Endothelial cell of umbilical vein (primary cell): ENCODE data around the gene PPP4C. TPM values are rescaled to one million over a fixed set of nuclear protein-coding genes. Genes with fewer than 3 reads are reported as not detected.

Source experiments
- BruUV-seq: library from RNA; stranded (reverse); fragments of 400-500 nt; replicated peaks from 2 replicates; lab custom pipeline; 2021; lab: Mats Ljungman, UMichigan
- CTCF ChIA-PET: fragments of 300-600, 350-600 bp; sonication (Branson Sonifier 250); formaldehyde crosslinking; loops from one replicate; lab custom pipeline; 2021; ENCODE audit warnings: antibody characterized with exemption, inconsistent platforms; lab: Charles Lee
- POLR2A ChIA-PET: fragments of 300-600, 350-600 bp; sonication (Branson Sonifier 250); formaldehyde crosslinking; loops from one replicate; lab custom pipeline; 2021; ENCODE audit warnings: antibody characterized with exemption, inconsistent platforms; lab: Charles Lee
- DNase-seq: peaks from one replicate; pipeline ENCODE4 v3.0.0-alpha.2; 2011; ENCODE audit warnings: low read depth, low spot score
- FAIRE-seq: peaks from 2 replicates; lab custom pipeline; 2011; peaks lifted over from hg19 to GRCh38; lab: Jason Lieb, UNC
- H2AFZ ChIP-seq: 2 replicates; pipeline ENCODE4 v1.6.0; 2012; ENCODE audit warnings: low read depth, low read length, control low read depth, inconsistent platforms
- H3K27ac ChIP-seq: 2 replicates; pipeline ENCODE4 v1.5.1; 2011; ENCODE audit warnings: low read depth, mild to moderate bottlenecking, control low read depth, low read length, moderate library complexity; ENCODE audit not compliant: insufficient read depth
- H3K27me3 ChIP-seq, 2 experiments: 2 replicates each; pipeline versions ENCODE4 v1.6.0 to v1.6.1; 2011; ENCODE audit warnings: low read length in 2 of 2, mixed read lengths in 1 of 2; ENCODE audit not compliant: control insufficient read depth in 2 of 2, insufficient read depth in 2 of 2
- H3K36me3 ChIP-seq, 2 experiments: 2 replicates in 1 of 2; 3 replicates in 1 of 2; pipeline ENCODE4 v1.5.1; 2011; ENCODE audit warnings: low read length in 2 of 2, mild to moderate bottlenecking in 1 of 2, moderate library complexity in 1 of 2; ENCODE audit not compliant: control insufficient read depth in 2 of 2, insufficient read depth in 2 of 2; ENCODE audit errors: extremely low read depth in 1 of 2
- H3K4me1 ChIP-seq: 3 replicates; pipeline ENCODE4 v1.5.1; 2011; ENCODE audit warnings: mild to moderate bottlenecking, low read length; ENCODE audit not compliant: control insufficient read depth, insufficient read depth; ENCODE audit errors: extremely low read depth
- H3K4me2 ChIP-seq: 2 replicates; pipeline ENCODE4 v1.6.1; 2011; ENCODE audit warnings: low read length, control low read depth, mixed read lengths; ENCODE audit not compliant: insufficient read depth
- H3K4me3 ChIP-seq, 3 experiments: fragments of 200-600 bp in 1 of 3; sonication (generic), shearing (Covaris generic) in 1 of 3; replicated peaks in 1 of 3; 2 replicates each; pipeline ENCODE4 v1.5.1; 2011 to 2016; ENCODE audit warnings: control low read depth in 3 of 3, low read length in 3 of 3, mild to moderate bottlenecking in 2 of 3, inconsistent platforms in 1 of 3, low read depth in 1 of 3, moderate library complexity in 1 of 3; ENCODE audit not compliant: insufficient read depth in 1 of 3
- H3K79me2 ChIP-seq: 2 replicates; pipeline ENCODE4 v1.6.0; 2012; ENCODE audit warnings: low read length, inconsistent platforms; ENCODE audit not compliant: control insufficient read depth, insufficient read depth
- H3K9ac ChIP-seq: replicated peaks from 2 replicates; pipeline ENCODE3; 2011; ENCODE audit warnings: low read length, control low read depth; ENCODE audit not compliant: insufficient read depth; ENCODE audit errors: extremely low read depth
- H3K9me1 ChIP-seq: replicated peaks from 3 replicates; pipeline ENCODE4 v1.6.0; 2011; ENCODE audit warnings: mild to moderate bottlenecking, low read length; ENCODE audit not compliant: control insufficient read depth, insufficient read depth; ENCODE audit errors: extremely low read depth
- H3K9me3 ChIP-seq: replicated peaks from 2 replicates; pipeline ENCODE4 v1.5.1; 2012; ENCODE audit warnings: low read length, inconsistent platforms; ENCODE audit not compliant: control insufficient read depth, insufficient read depth
- H4K20me1 ChIP-seq: replicated peaks from 2 replicates; pipeline ENCODE3; 2011; ENCODE audit warnings: mild to moderate bottlenecking, low read length; ENCODE audit not compliant: control insufficient read depth, insufficient read depth; ENCODE audit errors: extremely low read depth
- FOS ChIP-seq: IDR thresholded peaks from 2 replicates; pipeline ENCODE4 v1.6.1; 2011; ENCODE audit warnings: mild to moderate bottlenecking, low read length, moderate library complexity, borderline replicate concordance; ENCODE audit not compliant: insufficient read depth
- POLR2A ChIP-seq: IDR thresholded peaks from 2 replicates; pipeline ENCODE4 v1.6.1; 2012; ENCODE audit warnings: low read depth, mild to moderate bottlenecking, control low read depth, low read length
- POLR2AphosphoS5 ChIP-seq: IDR thresholded peaks from 2 replicates; pipeline ENCODE4 v1.6.1; 2012; ENCODE audit warnings: low read depth, mild to moderate bottlenecking, control low read depth, low read length, moderate library complexity; ENCODE audit not compliant: insufficient read depth
- dilution Hi-C: fragments of 300-500 bp; cut with MboI; formaldehyde crosslinking; loops from one replicate; pipeline ENCODE4 v1.15.0; 2019; ENCODE audit warnings: low sequenced_read_pairs; ENCODE audit not compliant: extremely low pct_ligation_motif_present
- intact Hi-C: fragments of 100-400 bp; cut with micrococcal nuclease; formaldehyde crosslinking; loops from one replicate; pipeline ENCODE4 v1.10.0; 2022
- polyA plus RNA-seq, 4 experiments: library from polyadenylated mRNA; depleted of rRNA in 3 of 4; stranded (reverse) in 3 of 4; unstranded in 1 of 4; fragments of >200 nt; gene quantifications; 2 replicates each; pipeline versions ENCODE4 v1.2.1 to v1.2.3, GENCODE V29; 2011 to 2012; ENCODE audit warnings: missing spikeins in 1 of 4
- total RNA-seq: library from RNA; stranded (reverse); gene quantifications from 2 replicates; pipeline ENCODE4 v1.2.3, GENCODE V29; 2021
- TF ChIP-seq, protein P1 (sequence below): IDR thresholded peaks from 2 replicates; pipeline ENCODE4 v1.6.1; 2011; ENCODE audit not compliant: insufficient read depth, insufficient read length

Gene PPP4C
- total and polyA plus RNA-seq, 2 donors (not counting 3 experiments of a cell fraction or from before 2014, with no cell fraction given): 167 to 327 TPM

DNA sequence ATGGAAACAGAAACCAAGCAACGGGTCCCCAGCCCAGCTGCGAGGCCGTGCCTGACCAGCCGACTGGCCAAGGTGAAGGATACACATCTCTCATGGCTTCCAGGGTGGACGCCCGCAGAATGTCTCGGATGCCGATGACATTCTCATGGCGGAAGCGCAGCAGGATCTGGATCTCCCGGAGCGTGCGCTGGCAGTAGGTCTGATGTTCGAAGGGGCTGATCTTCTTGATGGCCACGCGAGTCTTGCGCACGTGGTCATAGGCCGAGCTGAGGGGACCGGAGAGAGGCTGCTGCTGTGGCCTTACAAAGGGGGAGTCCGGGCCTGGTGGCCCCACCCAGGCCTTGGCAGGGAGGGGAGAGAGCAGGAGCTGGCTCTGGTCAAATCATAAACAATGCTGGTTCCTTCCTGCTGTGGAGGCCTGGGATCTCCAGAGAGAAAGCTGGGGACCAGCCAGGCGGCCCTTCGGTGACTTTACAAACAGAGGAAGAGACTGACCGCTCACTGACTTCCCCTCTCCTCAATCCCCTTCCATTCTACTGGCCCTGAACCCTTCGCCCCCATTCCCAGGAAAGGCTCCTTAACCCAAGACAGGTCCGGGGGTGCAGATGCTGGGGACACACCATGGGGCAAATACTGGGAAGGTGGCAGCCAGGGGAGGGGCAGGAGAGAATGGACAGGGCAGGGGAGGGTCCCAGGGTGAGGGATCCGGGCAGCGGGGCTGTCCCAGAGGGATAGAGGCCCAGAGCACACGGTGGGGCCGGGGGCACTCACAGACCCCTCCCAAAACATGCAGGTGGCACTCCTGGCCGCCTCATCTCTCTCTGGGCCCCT is 46.2 kb downstream of the PPP4C start:
- dilution Hi-C loops (no loop called here), intact Hi-C loops (loop anchor here (1.0 kb wide), 1 partner anchor 30 kb away; no protein-coding TSS in a partner anchor)
- TF ChIP-seq, protein P1, sequence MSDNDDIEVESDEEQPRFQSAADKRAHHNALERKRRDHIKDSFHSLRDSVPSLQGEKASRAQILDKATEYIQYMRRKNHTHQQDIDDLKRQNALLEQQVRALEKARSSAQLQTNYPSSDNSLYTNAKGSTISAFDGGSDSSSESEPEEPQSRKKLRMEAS: peak; percentile 89
- TF ChIP-seq FOS: no peak
- TF ChIP-seq POLR2AphosphoS5: peak; percentile 46
- H3K27ac ChIP-seq: peak overlapping the region; percentile 50
- H3K4me1 ChIP-seq: peaks cover 14% of the 10 kb centered on the region
- FAIRE-seq (peak; percentile 96), DNase-seq (peak; percentile 77)
- H3K9me3 ChIP-seq: no peaks in the 10 kb centered on the region
- H3K4me2 ChIP-seq: peak overlapping the region; percentile 79
- POLR2A ChIA-PET: interaction anchor here (0.5 kb wide), 1 partner anchor 515 kb away, joined by 6 read pairs; no protein-coding TSS in a partner anchor
- H3K9me1 ChIP-seq: no peaks in the 10 kb centered on the region
- peak overlapping the region; percentile 53 for H2AFZ ChIP-seq
- TSS peak; percentile 15 for BruUV-seq
- peaks cover 5% of the 10 kb centered on the region for H3K79me2 ChIP-seq
- peaks cover 13 to 22% of the 10 kb centered on the region in 2 experiments for H3K36me3 ChIP-seq
- CTCF ChIA-PET: interaction anchor here (0.6 to 1.7 kb wide), 3 partner anchors 10 to 82 kb away, joined by 3 to 7 read pairs (median 6); partner anchors contain the start of gene TBX6
- H3K4me3 ChIP-seq: peak overlapping the region; percentile 65 to 96 (median 75)
- no peaks in the 10 kb centered on the region for H4K20me1 ChIP-seq
- H3K9ac ChIP-seq: peak overlapping the region; percentile 62
- H3K27me3 ChIP-seq: no peaks in the 10 kb centered on the region

DNA sequence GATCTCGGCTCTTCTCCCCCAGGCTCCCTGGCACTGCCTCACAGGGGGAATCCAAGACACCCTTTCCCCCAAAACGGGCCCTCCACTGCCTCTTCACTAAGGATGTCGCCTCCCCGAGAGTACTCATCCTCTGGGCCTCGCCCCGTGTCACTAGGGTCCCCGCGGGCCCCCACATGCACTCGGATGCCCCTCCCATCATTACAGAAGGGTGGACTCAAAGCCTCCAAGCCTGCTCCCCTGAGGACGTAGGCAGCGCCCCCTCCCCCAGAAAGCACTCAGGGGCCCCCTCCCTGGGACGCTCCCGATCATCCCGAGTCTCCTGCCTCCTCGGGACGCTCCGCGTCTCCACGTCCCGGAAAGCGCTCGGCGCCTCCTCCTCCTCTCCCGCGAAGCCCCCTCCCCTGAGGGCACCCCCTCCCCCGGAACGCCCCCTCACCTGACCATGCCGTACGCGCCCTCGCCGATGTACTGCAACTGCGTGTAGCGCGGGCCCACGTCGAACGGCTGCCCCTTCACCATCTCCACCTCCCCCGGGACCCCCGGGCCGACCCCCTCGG is 46.9 kb downstream of the PPP4C start:
- CTCF ChIA-PET: interaction anchor here (1.1 kb wide), 2 partner anchors 10 to 31 kb away, joined by 4 to 7 read pairs; partner anchors contain the start of gene TBX6

More for the DNA sequence above, 46.9 kb downstream of the PPP4C start:
- Histone ChIP-seq H3K27ac (peak overlapping the region; percentile 50), H3K4me2 (peak overlapping the region; percentile 79), H4K20me1 (no peaks in the 10 kb centered on the region), H3K36me3 (peaks cover 9 to 15% of the 10 kb centered on the region in 2 experiments), H3K4me1 (peaks cover 14% of the 10 kb centered on the region), H3K27me3 (no peaks in the 10 kb centered on the region), H3K9ac (peak overlapping the region; percentile 62), H3K9me1 (no peaks in the 10 kb centered on the region), H2AFZ (peak overlapping the region; percentile 53), H3K79me2 (peaks cover 5% of the 10 kb centered on the region), H3K9me3 (no peaks in the 10 kb centered on the region), H3K4me3 (peak overlapping the region; percentile 65 to 96 (median 75))
- POLR2A ChIA-PET: interaction anchor here (0.5 kb wide), 1 partner anchor 514 kb away, joined by 6 read pairs; no protein-coding TSS in a partner anchor
- intact Hi-C loops: loop anchor here (1.0 kb wide), 2 partner anchors 26 to 30 kb away; partner anchors contain the start of gene YPEL3
- FAIRE-seq (no peak), DNase-seq (peak; percentile 39)
- TF ChIP-seq, protein P1: no peak
- peak; percentile 50 for TF ChIP-seq POLR2A
- dilution Hi-C loops: no loop called here
- no TSS peak for BruUV-seq
